Measurements from ENCODE around the gene FBXL16. TPM values are rescaled to one million over a fixed set of nuclear protein-coding genes. Genes with fewer than 3 reads are reported as not detected.
A peak's percentile ranks its signal among the peaks of the same experiment; 100 is the strongest.

FBXL16 gene
- total RNA-seq, 2 experiments from 2014 or later = 15.9 to 21.8 TPM

DNA sequence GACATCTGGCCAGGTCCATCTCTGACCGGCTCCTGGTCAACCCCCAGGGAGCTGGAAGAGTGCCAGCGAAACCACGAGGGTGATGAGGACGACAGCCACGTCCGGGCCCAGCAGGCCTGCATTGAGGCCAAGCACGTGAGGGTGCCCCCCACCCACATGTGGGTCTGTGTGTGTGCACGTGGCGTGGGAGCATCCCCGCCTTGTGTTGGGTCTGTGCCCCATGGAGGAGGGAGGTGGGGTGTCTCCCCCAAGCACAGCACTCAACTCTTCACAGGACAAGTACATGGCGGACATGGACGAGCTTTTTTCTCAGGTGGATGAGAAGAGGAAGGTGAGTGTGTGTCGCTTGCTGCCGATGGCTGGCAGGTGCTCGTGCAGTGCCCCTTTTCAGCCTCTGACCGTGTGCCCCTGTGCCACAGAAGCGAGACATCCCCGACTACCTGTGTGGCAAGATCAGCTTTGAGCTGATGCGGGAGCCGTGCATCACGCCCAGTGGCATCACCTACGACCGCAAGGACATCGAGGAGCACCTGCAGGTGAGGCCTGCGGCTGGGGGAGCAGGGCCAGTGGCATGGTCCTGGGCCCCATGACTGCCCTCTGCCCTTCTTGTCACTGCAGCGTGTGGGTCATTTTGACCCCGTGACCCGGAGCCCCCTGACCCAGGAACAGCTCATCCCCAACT is 23.7 kb downstream of the FBXL16 start:
- DNase-seq (no peak), ATAC-seq (ENCODE audit: low read depth) (no peak)
- Mint-ChIP-seq H3K27me3 (peaks cover 2% of the 10 kb centered on the region), H3K27ac (peak overlapping the region; percentile 12), H3K4me1 (peaks cover 17% of the 10 kb centered on the region), H3K4me3 (peak overlapping the region; percentile 74), H3K9me3 (no peaks in the 10 kb centered on the region), H3K36me3 (peaks cover 5% of the 10 kb centered on the region)
- POLR2A ChIA-PET = interaction anchor here (2.2 to 4.4 kb wide), 3 partner anchors 8 to 46 kb away, joined by 10 to 37 read pairs (median 10); partner anchors contain the start of genes METTL26 and WDR24

DNA sequence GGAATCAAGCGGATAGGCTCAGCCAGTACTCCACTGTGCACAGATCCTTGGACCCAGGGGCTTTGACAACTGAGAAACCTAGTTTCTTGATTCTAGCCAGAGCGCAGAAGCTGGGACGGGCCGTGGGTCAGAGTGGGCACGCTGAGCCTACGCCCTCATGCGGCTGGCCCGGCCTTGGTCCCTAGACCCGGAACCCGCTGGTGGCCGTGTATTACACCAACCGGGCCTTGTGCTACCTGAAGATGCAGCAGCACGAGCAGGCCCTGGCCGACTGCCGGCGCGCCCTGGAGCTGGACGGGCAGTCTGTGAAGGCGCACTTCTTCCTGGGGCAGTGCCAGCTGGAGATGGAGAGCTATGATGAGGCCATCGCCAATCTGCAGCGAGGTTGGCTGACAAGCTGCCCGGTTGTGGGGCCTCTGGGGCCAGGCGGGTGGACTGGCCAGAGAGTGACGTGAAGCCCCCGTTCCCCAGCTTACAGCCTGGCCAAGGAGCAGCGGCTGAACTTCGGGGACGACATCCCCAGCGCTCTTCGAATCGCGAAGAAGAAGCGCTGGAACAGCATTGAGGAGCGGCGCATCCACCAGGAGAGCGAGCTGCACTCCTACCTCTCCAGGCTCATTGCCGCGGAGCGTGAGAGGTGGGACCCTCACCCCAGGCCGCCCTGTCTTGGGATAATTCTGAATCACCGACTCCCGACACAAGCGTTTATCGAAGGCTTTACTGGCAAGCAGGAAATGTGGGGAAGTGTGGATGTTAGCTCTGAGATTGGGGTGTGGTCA is 24.4 kb downstream of the FBXL16 start:
- peak overlapping the region; percentile 45 for H3K27ac Mint-ChIP-seq
- peaks cover 3% of the 10 kb centered on the region for H3K27me3 Mint-ChIP-seq
- DNase-seq (no peak), ATAC-seq (ENCODE audit: low read depth) (no peak)
- no peaks in the 10 kb centered on the region for H3K9me3 Mint-ChIP-seq
- peaks cover 17% of the 10 kb centered on the region for H3K4me1 Mint-ChIP-seq
- POLR2A ChIA-PET = interaction anchor here (0.8 to 4.4 kb wide), 6 partner anchors 9 to 45 kb away, joined by 3 to 37 read pairs (median 10); partner anchors contain the start of genes ANTKMT, METTL26, RHOT2 and WDR24
- peak overlapping the region; percentile 74 for H3K4me3 Mint-ChIP-seq
- H3K36me3 Mint-ChIP-seq = peaks cover 5% of the 10 kb centered on the region

DNA sequence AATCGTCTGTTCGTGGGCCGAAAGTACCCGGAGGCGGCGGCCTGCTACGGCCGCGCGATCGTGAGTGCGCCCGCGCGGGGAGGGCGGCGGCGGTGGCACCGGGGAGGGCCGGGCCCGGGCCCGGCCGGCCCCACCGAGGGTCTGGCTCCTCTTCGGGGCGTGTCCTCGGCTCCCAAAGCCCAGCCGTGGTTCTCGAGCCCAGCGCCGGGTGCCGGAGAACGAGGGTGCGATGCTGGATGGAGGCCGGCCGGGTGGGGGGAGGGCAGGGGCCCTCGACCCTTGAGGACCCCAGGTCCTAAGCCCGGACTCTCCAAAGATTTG is 25.0 kb downstream of the FBXL16 start:
- ATAC-seq (ENCODE audit: low read depth) (no peak), DNase-seq (no peak)
- peaks cover 17% of the 10 kb centered on the region for H3K4me1 Mint-ChIP-seq
- peak overlapping the region; percentile 45 for H3K27ac Mint-ChIP-seq
- H3K4me3 Mint-ChIP-seq = peak overlapping the region; percentile 86
- no peaks in the 10 kb centered on the region for H3K9me3 Mint-ChIP-seq
- H3K36me3 Mint-ChIP-seq = peaks cover 5% of the 10 kb centered on the region
- H3K27me3 Mint-ChIP-seq = peaks cover 3% of the 10 kb centered on the region
- POLR2A ChIA-PET = interaction anchor here (0.6 to 4.4 kb wide), 8 partner anchors 9 to 1622 kb away, joined by 3 to 37 read pairs (median 8); partner anchors contain the start of genes ANTKMT, METTL26, RHOT2 and WDR24

DNA sequence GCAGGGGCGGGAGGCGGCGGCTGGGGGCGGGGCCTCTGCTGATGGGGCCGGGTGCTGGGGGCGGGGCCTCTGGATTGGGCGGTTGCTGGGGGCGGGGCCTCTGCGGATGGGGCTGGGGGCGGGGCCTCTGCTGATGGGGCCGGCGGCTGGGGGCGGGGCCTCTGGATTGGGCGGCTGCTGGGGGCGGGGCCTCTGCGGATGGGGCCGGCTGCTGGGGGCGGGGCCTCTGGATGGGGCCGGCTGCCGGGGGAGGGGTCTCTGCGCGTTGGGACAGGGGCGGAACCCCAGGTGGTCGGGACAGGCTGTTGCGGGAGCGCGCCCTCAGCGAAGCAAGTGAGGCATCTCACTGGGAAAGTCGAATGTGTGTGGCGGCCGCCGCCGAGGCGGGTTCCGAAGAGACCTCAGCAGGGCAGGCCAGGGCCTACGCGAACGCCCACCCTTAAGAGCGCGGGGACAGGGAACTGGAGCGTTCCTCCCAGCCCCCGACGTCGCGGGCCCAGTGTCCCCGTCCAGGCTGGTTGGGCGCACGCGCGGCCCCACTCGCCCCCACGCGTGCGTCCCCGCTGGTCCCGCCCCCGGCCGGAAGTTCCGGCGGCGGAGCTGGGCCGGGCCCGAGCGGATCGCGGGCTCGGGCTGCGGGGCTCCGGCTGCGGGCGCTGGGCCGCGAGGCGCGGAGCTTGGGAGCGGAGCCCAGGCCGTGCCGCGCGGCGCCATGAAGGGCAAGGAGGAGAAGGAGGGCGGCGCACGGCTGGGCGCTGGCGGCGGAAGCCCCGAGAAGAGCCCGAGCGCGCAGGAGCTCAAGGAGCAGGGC is 25.6 kb downstream of the FBXL16 start, which contains the start of gene STUB1:
Gene STUB1, plus strand, starts transcription at position 597 of the 811 bp plus-strand sequence. Its CDS starts 116 bp downstream, at position 713.
- H3K27me3 Mint-ChIP-seq = peaks cover 7% of the 10 kb centered on the region
- H3K4me1 Mint-ChIP-seq = peaks cover 18% of the 10 kb centered on the region
- ATAC-seq (ENCODE audit: low read depth) = peak; percentile 53
- H3K9me3 Mint-ChIP-seq = no peaks in the 10 kb centered on the region
- peaks cover 5% of the 10 kb centered on the region for H3K36me3 Mint-ChIP-seq
- H3K4me3 Mint-ChIP-seq = peak within 1 kb of the TSS; percentile 86
- POLR2A ChIA-PET = interaction anchor here (0.6 to 4.4 kb wide), 8 partner anchors 9 to 1623 kb away, joined by 3 to 37 read pairs (median 8); partner anchors contain the start of genes ANTKMT, METTL26, RHOT2 and WDR24
- peak; percentile 94 for DNase-seq
- peak within 1 kb of the TSS; percentile 85 for H3K27ac Mint-ChIP-seq

DNA sequence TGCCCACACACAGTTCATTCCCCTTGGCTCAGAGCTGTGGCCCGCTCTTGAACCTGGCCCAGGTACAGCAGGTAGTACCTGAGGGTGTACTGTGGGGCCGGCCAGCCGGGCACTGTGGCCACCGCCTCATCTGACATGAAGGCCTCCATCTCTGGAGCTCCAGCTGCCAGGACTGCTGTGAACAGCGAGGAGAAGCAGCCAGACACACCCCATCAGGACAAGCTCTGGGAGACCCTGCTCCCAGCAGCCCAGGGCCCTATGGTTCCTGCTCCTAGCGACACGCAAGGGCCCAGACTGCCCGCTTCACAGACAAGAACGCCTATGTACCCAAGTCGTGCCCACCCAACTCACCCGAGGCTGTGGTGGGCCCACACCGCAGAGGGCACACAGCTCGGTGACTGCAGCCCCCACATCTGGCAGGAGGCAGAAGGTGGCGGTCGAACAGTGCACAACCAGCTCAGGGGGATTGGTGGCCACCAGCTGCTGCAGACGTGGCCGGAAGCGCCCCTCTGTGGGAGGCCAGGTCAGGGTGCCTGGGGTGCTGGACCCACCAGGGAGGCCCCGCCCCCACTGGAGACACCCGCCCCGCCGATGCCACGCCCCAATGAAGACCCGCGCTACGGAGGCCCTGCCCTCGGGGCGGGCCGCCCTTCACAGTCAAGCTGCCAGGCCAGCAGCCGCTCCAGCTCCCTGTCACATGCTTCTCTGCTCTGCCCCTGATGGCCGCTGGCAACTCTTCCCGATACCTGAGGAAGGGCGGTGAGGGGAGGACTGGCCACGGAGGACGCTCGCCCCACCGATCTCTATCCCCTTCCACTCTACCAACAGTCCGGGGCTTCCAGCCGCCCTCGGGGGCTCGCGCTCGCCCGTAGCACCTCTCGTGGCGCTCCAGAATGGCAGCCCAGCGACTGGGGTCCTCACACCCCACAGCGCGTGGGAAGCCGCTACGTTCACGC is 26.5 kb downstream of the FBXL16 start:
- DNase-seq (peak; percentile 72), ATAC-seq (ENCODE audit: low read depth) (peak; percentile 17)
- peak overlapping the region; percentile 73 for H3K27ac Mint-ChIP-seq
- POLR2A ChIA-PET = interaction anchor here (1.1 to 4.4 kb wide), 4 partner anchors 11 to 30 kb away, joined by 3 to 37 read pairs (median 11); partner anchors contain the start of genes RHOT2, WDR24 and WDR90
- peaks cover 18% of the 10 kb centered on the region for H3K4me1 Mint-ChIP-seq
- peaks cover 7% of the 10 kb centered on the region for H3K27me3 Mint-ChIP-seq
- peak overlapping the region; percentile 80 for H3K4me3 Mint-ChIP-seq
- no peaks in the 10 kb centered on the region for H3K9me3 Mint-ChIP-seq
- H3K36me3 Mint-ChIP-seq = peaks cover 5% of the 10 kb centered on the region

DNA sequence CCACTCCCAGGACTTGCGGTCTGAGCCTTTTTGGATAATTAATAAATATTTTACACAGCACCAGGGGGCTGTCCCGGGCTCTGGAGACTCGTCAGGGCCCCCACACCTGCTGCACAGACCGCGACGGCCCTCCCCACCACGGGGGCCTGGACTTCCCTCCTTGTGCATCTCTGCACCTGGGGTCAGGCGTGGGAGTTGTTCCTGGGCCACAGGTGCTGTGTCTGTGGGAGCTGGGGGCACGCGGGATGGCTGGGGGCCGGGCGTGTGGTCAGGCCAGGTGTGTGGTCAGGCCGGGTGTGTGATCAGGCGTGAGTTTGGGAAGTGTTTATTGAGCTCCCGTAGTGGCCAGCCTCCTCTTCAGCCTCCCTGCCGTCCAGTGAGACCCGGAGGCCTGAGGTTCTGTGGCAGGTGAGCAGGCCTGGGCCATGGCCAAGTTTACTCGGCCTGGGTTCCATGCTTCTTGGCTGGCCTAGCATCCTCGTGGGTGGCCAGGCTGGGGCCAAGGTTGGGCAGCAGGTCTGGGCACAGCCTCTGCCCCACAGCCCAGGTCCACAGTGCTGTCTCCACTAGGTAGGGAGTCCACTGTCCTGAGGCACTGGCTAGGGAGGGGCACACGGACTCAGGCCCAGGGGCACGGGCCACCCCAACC is 27.3 kb downstream of the FBXL16 start:
- DNase-seq = no peak
- no peaks in the 10 kb centered on the region for H3K9me3 Mint-ChIP-seq
- peaks cover 17% of the 10 kb centered on the region for H3K4me1 Mint-ChIP-seq
- H3K36me3 Mint-ChIP-seq = peaks cover 5% of the 10 kb centered on the region
- ATAC-seq (ENCODE audit: low read depth) = no peak
- H3K27me3 Mint-ChIP-seq = peaks cover 7% of the 10 kb centered on the region
- POLR2A ChIA-PET = interaction anchor here (1.1 to 4.4 kb wide), 3 partner anchors 10 to 25 kb away, joined by 3 to 37 read pairs (median 18); partner anchors contain the start of genes RHOT2 and WDR24
- no peak overlapping the region for H3K27ac Mint-ChIP-seq
- H3K4me3 Mint-ChIP-seq = no peak overlapping the region

DNA sequence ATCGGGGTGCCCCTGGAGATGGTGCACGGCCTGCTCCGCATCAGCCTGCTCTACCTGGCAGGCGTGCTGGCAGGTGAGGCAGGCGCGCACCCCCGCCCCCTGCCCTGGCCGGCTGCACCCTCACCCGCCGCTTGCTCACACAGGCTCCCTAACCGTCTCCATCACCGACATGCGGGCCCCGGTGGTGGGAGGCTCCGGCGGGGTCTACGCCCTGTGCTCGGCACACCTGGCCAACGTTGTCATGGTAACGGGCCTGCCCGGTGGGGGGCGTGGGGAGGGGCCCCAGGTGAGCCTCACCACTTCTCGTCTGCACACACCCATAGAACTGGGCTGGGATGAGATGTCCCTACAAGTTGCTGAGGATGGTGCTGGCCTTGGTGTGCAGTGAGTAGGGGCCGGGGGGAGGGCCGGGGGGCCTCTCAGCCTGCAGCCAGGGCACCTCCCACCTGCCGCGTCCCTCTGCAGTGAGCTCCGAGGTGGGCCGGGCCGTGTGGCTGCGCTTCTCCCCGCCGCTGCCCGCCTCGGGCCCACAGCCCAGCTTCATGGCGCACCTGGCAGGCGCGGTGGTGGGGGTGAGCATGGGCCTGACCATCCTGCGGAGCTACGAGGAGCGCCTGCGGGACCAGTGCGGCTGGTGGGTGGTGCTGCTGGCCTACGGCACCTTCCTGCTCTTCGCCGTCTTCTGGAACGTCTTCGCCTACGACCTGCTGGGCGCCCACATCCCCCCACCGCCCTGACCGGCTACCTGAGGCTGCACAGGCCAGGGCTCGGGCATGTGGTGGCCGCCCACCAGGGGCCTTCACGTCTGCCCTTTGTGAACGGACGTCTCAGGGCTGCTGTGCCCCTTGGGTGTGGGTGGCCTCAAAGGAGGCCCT is 28.0 kb downstream of the FBXL16 start:
- Mint-ChIP-seq H3K27ac (no peak overlapping the region), H3K36me3 (peaks cover 4% of the 10 kb centered on the region), H3K4me3 (no peak overlapping the region), H3K4me1 (peaks cover 15% of the 10 kb centered on the region), H3K27me3 (peaks cover 7% of the 10 kb centered on the region), H3K9me3 (no peaks in the 10 kb centered on the region)
- no peak for DNase-seq
- POLR2A ChIA-PET = interaction anchor here (3.3 kb wide), 1 partner anchor 9 kb away, joined by 18 read pairs; the partner anchor contains the start of gene RHOT2
- no peak for ATAC-seq (ENCODE audit: low read depth)

DNA sequence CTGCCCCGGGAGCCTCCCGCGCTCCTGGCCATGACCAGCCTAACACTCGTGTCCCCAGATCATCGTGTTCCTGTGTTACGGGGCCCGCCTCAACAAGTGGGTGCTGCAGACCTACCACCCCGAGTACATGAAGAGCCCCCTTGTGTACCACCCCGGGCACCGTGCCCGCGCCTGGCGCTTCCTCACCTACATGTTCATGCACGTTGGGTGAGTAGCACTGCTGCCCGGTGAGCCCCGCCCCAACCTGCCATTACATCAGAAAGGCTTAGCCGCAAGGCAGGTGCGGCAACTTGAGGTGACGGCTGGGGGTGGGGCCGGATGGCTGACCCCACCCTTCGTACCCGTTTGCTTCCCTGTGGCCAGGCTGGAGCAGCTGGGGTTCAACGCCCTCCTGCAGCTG is 28.7 kb downstream of the FBXL16 start:
- POLR2A ChIA-PET = no interaction called here
- peaks cover 12% of the 10 kb centered on the region for H3K4me1 Mint-ChIP-seq
- no peak for ATAC-seq (ENCODE audit: low read depth)
- DNase-seq = no peak
- no peaks in the 10 kb centered on the region for H3K9me3 Mint-ChIP-seq
- peaks cover 7% of the 10 kb centered on the region for H3K27me3 Mint-ChIP-seq
- H3K4me3 Mint-ChIP-seq = no peak overlapping the region
- peaks cover 3% of the 10 kb centered on the region for H3K36me3 Mint-ChIP-seq
- H3K27ac Mint-ChIP-seq = no peak overlapping the region

DNA sequence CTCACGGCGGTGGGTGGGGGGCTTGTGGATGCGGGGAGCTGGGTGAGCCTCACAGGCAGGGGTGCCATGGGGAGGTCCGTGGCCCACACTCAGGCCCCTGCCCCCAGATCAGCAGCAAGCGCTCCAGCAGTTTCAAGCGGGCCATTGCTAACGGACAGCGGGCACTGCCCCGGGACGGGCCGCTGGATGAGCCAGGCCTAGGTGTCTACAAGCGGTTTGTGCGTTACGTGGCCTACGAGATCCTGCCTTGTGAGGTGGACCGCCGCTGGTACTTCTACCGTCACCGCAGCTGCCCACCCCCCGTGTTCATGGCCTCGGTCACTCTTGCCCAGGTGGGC is 29.1 kb downstream of the FBXL16 start:
- peaks cover 3% of the 10 kb centered on the region for H3K36me3 Mint-ChIP-seq
- no peaks in the 10 kb centered on the region for H3K9me3 Mint-ChIP-seq
- DNase-seq (no peak), ATAC-seq (ENCODE audit: low read depth) (no peak)
- H3K4me1 Mint-ChIP-seq = peaks cover 8% of the 10 kb centered on the region
- POLR2A ChIA-PET = no interaction called here
- H3K27me3 Mint-ChIP-seq = peaks cover 7% of the 10 kb centered on the region
- no peak overlapping the region for H3K4me3 Mint-ChIP-seq
- H3K27ac Mint-ChIP-seq = no peak overlapping the region

DNA sequence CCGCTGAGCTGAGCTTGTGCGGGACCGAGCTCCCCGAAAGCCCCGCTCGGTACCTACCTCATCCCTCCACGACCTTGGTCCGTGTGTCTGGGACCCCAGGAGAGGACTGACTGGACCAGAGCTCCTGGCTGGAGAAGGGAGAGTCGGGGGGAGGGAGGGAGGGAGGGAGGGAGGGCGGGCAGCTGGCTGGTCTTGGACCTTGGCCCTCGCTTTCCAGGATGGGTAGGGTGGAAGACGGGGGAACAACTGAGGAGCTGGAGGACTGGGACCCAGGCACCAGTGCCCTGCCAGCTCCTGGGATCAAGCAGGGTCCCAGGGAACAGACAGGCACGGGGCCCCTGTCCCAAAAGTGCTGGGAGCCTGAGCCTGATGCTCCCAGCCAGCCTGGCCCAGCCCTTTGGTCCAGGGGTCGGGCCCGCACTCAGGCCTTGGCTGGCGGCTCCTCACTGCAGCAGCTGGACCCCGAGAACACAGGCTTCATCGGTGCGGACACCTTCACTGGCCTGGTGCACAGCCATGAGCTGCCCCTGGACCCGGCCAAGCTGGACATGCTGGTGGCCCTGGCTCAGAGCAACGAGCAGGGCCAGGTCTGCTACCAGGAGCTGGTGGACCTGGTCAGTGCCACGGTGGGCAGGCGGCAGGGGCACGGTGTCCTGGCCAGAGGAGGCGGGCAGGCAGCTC is 29.6 kb downstream of the FBXL16 start:
- Mint-ChIP-seq H3K27me3 (peaks cover 7% of the 10 kb centered on the region), H3K4me3 (no peak overlapping the region), H3K4me1 (peaks cover 4% of the 10 kb centered on the region), H3K9me3 (no peaks in the 10 kb centered on the region), H3K27ac (no peak overlapping the region), H3K36me3 (peaks cover 2% of the 10 kb centered on the region)
- no peak for DNase-seq
- POLR2A ChIA-PET = interaction anchor here (0.6 to 0.7 kb wide), 2 partner anchors 305 to 1107 kb away, joined by 3 read pairs; partner anchors contain the start of genes NUBP2 and SPSB3
- ATAC-seq (ENCODE audit: low read depth) = no peak
